Right cardiac atrium (tissue), 5 donors: ENCODE data around the gene SERPINB1. TPM values are rescaled to one million over a fixed set of nuclear protein-coding genes. Genes with fewer than 3 reads are reported as not detected.

Source experiments
- microRNA-seq, 2 donors: library from miRNA; unstranded; fragments of <30 nt; microRNA quantifications; one replicate each; pipeline ENCODE4 v1.2.0, GENCODE V29; 2020 to 2021
- polyA plus RNA-seq: library from polyadenylated mRNA; stranded (reverse); fragments of 200-250 nt; gene quantifications from one replicate; pipeline ENCODE4 v1.2.3, GENCODE V29; 2013
- total RNA-seq, 4 donors: library from RNA; stranded (reverse); fragmentation: NEBNext Ultra II Directional; extraction: Animal tissue kit (Norgen Biotek cat#: 25700); gene quantifications; one replicate each; pipeline ENCODE4 v1.2.1, GENCODE V29; 2021
- donor health status: healthy with polysubstance abuse.
- donor health status: DM: no; HTN: yes; CAD: no.
- donor health status: DM: no; HTN: no; CAD: no.
- donor health status: DM: no; HTN: yes; CAD: no; lungs with severe emphysema.
- donor health status: DM: yes; HTN: yes; CAD: no.

The SERPINB1 gene
- total and polyA plus RNA-seq, 5 donors = 23.6 to 42.1 (median 28.9) TPM

Small RNA genes lying within 50 kb of the gene (microRNA-seq; reads per million reads assigned to microRNA genes)
- 0 to 1.3 reads per million in 2 donors for gene MIR4645

Other genes with a start within 250 kb of the SERPINB1 start
- 1 to 10 TPM; 1.9 to 3.7 (median 2.5) TPM for gene MYLK4, start 90.9 kb downstream of the SERPINB1 start, total RNA-seq
- 1.3 TPM for gene MYLK4, start 90.9 kb downstream of the SERPINB1 start, polyA plus RNA-seq
- 10 to 100 TPM; 34.7 to 49.3 (median 43.6) TPM for gene WRNIP1, start 76.5 kb downstream of the SERPINB1 start, total RNA-seq
- 44.1 TPM for gene WRNIP1, start 76.5 kb downstream of the SERPINB1 start, polyA plus RNA-seq
- gene SERPINB9, start 61.4 kb upstream of the SERPINB1 start, total RNA-seq = 10 to 100 TPM in 1 of 4 donors, 1 to 10 TPM in 3; 6.8 to 15.8 (median 8.6) TPM
- 3.5 TPM for gene SERPINB9, start 61.4 kb upstream of the SERPINB1 start, polyA plus RNA-seq
- 100 to 1,000 TPM; 181 to 265 (median 207) TPM for gene SERPINB6, start 129.7 kb upstream of the SERPINB1 start, total RNA-seq
- 172 TPM for gene SERPINB6, start 129.7 kb upstream of the SERPINB1 start, polyA plus RNA-seq
- gene NQO2, start 158.0 kb upstream of the SERPINB1 start, total RNA-seq = 10 to 100 TPM; 38.1 to 60.6 (median 46.8) TPM
- gene NQO2, start 158.0 kb upstream of the SERPINB1 start, polyA plus RNA-seq = 71.0 TPM
- 10 to 100 TPM in 1 of 4 donors, 1 to 10 TPM in 3; 8.0 to 11.5 (median 8.6) TPM for gene RIPK1, start 226.6 kb upstream of the SERPINB1 start, total RNA-seq
- gene RIPK1, start 226.6 kb upstream of the SERPINB1 start, polyA plus RNA-seq = 6.8 TPM